GM21390 (cell line): ENCODE data around the gene HBA1.
"Not testable (repeated sequence)": the region's sequence is repeated elsewhere in the genome, so short reads cannot be mapped to it uniquely, and the experiment has no call there.

Experiments used
- ATAC-seq: cut with Tn5 transposase; IDR thresholded peaks from one replicate; pipeline ENCODE4 v1.9.1; 2021; ENCODE audit not compliant: unreplicated experiment

The HBA1 gene

DNA sequence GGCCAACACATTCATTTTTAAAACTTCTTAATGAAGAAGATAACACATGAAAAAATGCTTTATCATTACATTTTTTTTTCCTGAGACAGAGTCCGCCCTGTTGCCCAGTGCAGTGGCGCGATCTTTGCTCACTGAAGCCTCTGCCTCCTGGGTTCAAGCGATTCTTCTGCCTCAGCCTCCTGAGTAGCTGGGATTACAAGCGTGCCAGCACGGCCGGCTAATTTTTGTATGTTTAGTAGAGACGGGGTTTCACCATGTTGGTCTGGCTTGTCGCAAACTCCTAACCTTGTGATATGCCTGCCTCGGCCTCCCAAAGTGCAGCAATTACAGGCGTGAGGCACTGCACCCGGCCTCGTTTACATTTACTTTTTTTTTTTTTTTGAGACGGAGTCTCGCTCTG is 17.0 kb downstream of the HBA1 start:
- no peak for ATAC-seq

DNA sequence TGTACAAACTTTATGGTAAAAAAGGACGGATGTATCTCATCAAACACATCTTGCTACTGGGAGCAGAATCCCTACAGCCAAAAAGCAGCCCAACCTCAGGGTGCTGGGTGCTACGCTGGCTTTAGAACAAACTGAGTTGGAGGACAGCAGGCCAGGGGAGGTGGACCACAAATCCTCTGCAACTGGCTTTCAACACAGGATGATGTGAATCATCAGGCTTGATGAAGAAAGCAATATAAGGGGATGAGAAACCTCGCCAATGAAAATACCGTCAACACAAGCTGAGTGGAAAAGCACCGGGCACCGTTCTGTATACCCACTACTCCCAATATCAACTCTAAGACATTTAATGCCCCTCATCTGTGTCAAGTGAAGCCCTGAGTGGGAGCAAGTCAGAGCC is 18.0 kb downstream of the HBA1 start:
- ATAC-seq, result no peak

DNA sequence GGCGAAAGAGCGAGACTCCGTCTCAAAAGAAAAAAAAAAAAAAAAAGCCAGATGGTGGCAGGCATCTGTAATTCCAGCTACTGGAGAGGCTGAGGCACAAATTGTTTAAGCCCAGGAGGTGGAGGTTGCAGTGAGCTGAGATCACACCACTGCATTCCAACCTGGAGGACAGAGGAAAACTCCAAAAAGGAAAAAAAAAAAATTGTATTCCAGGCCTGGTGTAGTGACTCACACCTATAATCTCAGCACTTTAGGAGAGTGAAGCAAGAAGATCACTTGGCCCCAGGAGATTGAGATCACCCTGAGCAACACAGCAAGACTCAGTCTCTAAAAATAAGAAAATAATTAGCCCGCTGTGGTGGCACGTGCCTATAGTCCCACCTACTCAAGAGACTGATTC is 23.9 kb downstream of the HBA1 start:
- no peak for ATAC-seq

DNA sequence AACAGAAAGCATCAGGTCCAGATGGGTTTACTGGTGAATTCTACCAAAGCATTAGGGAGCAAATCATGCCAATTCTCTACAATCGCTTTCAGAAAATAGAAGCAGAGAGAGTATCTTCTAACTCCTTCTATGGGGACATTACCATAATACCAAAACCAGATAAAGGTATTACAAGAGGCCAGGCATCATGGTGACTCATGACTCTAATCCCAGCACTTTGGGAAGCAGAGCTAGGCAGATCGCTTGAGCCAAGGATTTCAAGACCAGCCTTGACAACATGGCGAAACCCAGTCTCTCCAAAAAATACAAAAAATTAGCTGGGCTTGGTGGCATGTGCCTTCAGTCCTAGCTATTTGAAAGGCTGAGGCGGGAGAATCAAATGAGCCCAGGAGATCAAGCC is 26.8 kb downstream of the HBA1 start:
- ATAC-seq, result no peak

DNA sequence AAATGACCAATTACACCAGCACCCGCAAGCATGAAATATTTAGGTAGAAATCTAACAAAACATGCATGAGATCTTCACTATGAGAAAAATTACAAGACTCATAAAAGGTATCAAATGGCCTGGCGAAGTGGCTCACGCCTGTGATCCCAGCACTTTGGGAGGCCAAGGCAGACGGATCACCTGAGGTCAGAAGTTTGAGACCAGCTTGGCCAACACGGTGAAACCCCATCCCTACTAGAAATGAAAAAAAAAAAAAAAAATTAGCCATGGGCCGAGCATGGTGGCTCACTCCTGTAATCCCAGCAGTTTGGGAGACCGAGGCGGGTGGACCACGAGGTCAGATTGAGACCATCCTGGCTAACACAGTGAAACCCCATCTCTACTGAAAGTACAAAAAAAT is 27.6 kb downstream of the HBA1 start:
- ATAC-seq, result not testable (repeated sequence)

DNA sequence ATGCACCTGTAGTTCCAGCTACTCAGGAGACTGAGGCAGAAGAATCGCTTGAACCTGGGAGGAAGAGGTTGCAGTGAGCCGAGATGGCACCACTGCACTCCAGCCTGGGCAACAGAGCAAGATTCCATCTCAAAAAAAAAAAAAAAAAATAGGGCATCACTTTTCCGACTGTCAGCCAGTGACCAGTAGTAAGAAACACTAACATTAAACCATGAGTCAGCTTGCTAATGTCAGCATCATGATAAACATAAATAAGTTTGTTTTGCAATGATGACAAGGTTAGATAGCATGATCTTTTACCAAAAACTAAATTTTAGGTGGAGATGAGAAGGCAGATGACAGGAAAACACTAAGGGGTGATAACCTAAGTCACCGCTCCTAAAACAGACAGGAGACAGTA is 32.9 kb downstream of the HBA1 start:
- not testable (repeated sequence) for ATAC-seq

DNA sequence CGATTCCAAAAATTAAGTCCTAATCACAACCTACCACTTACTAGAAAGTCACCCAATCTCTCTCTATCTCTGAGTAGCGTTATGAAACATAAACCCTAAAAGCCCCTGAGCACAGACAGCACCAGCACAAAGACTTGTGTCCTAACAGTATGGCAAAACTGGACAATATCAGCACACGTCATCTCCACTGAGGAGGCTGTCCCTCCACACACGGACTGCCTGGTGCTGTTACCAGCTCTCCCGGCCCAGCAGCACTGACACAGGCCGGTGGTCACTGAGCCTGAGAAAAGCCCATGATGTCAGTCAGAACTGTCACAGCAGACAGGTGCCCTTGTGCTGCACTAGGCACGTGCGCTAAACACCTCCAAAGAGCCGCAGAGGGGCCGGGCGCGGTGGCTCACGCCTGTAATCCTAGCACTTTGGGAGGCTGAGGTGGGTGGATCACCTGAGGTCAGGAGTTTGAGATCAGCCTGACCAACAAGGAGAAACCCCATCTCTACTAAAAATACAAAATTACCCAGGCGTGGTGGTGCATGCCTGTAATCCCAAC is 35.2 kb downstream of the HBA1 start:
- not testable (repeated sequence) for ATAC-seq

DNA sequence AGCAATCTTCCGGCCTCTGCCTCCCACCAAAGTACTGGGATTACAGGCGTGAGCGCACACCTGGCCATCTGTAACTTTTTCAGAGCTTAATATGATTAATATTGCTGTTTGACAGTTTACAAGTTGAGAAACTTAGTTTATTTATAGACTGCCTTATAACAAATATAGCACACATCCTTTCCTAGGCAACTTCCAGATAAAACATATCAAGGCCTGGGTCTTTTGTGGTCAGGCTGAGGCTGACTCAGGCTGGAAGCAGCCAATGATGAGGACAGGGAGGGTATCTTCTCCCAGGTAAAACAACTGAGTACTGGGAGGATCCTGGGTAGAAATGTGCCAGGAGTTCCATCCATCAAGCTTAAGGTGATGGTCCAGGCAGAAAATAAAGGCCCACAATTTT is 36.5 kb downstream of the HBA1 start:
- ATAC-seq, result no peak

DNA sequence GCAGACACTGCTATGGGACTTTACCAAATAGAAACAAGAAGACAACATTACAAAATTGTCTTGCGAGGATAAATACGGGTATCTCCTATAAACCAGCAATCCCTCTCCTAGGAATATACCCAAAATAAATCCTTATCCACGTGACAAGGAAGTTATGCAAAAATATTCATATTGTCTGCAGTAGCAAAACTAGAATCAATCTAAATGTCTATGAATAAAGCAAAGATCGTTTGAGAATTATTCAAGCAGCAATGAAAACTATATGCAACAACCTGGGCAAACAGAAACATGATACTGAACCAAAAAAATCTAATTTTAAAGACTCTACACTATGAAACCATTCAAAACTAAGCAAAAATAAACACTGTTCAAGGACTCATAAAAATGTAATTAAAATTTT is 43.5 kb downstream of the HBA1 start:
- ATAC-seq, result no peak
